ENCODE measurements around the gene NEDD9. TPM values are rescaled to one million over a fixed set of nuclear protein-coding genes. Genes with fewer than 3 reads are reported as not detected.

The NEDD9 gene
- polyA plus RNA-seq, 1 donor, result 12.9 TPM

DNA sequence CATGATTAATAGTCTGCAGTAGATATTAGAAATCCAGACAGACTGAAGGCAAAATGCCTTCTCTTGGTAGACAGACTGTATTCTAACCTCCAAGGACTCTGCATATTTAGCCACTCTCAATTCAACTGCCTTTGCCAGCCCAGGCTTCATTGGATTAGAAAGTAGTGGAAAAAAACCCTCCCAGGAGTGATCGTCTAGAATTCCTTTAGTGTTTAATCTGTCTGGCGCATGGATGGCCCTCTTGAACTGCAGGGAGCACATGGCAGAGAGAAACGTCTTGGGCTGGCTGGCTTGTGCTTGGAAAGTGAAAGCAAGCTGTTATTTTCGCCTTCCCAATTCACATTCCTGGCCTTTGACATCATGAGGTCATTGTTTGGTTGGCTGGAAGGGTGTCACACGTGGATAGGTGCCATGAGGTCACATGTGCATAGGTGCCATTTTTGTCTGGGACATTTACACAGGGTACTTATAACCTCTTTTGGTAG lies 30.9 kb upstream of the NEDD9 start:
- no CpG with 5 or more reads among the region's 5 CpGs for WGBS (ENCODE audit: insufficient coverage, low lambda C conversion rate)

DNA sequence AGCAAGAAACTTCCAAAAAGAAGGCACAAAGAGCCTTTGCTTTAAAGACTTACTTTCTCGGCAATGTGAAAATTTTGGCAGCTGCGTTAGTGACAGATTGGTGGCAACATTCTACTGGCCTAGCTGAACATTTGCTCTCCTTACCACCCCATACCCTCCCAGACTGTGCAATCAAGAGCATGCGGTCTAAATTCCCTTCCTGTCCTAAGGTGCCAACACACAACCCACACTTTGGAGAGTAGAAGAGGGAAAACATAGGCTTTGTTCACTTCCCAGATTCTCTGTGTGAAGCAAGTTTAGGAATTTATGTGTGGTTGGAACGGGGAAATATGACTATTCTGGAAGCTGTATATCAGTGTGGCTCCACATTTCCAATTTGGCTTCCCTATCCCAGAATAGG lies 29.8 kb upstream of the NEDD9 start:
- WGBS (ENCODE audit: insufficient coverage, low lambda C conversion rate), result 100% methylated on average over 1 of the region's 4 CpGs
- H3K27ac ChIP-seq (ENCODE audit: low read length), result no peak overlapping the region
- peaks cover 32% of the 10 kb centered on the region for H3K4me1 ChIP-seq (ENCODE audit: control insufficient read depth, insufficient read depth, low read length)
- no peaks in the 10 kb centered on the region for H3K36me3 ChIP-seq (ENCODE audit: control insufficient read depth, insufficient read depth, low read length)
- H3K4me3 ChIP-seq (ENCODE audit: low read length), result no peak overlapping the region
- DNase-seq, result no peak
- H3K9me3 ChIP-seq (ENCODE audit: control insufficient read depth, low read depth, low read length), result no peaks in the 10 kb centered on the region
- no peaks in the 10 kb centered on the region for H3K27me3 ChIP-seq (ENCODE audit: control insufficient read depth, insufficient read depth, low read length)

More for the DNA sequence above, 30.9 kb upstream of the NEDD9 start:
- DNase-seq, result peak; percentile 91 to 94
- Histone ChIP-seq H3K4me1 (ENCODE audit: control insufficient read depth, insufficient read depth, low read length) (peaks cover 30% of the 10 kb centered on the region), H3K36me3 (ENCODE audit: control insufficient read depth, insufficient read depth, low read length) (no peaks in the 10 kb centered on the region), H3K27ac (ENCODE audit: low read length) (peak overlapping the region; percentile 39), H3K9me3 (ENCODE audit: control insufficient read depth, low read depth, low read length) (no peaks in the 10 kb centered on the region), H3K4me3 (ENCODE audit: low read length) (no peak overlapping the region), H3K27me3 (ENCODE audit: control insufficient read depth, insufficient read depth, low read length) (no peaks in the 10 kb centered on the region)

DNA sequence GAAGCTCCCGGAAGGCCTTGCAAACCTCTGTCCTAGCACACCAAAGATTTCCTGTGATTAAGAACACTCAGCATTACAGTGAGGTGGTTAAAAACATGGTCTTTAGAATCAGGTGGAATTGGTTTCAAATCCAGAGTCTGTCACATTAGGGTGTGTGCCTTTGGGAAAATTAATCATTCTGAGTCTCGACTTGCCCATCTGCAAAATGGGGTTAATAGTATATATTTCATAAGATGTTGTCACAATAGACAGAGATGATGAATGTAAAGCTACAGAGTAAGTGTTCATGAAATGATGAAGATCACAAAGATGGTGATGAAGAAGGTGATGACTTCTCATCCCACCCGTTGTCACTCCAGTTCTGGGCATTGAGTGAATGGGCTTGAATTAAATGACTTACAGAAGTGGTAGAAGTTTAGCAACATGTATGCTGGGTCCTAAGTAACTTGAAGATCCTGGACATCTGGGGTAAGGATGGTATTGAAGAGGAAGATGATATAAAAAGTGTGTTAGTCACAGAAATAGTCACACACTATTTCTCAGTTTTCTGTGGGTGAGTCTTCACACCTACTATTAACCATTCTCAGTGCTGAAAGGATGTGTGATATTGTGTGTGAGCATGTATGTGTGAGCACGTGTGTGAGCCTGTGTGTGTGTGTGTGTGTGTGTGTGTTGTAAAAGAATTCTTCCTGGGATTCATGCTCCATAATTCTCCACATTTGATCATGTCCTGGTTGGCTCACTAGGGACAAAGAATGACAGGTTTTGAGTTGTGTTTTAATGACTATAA lies 28.0 kb upstream of the NEDD9 start:
- no peak for DNase-seq
- Histone ChIP-seq H3K4me1 (ENCODE audit: control insufficient read depth, insufficient read depth, low read length) (peaks cover 34% of the 10 kb centered on the region), H3K27ac (ENCODE audit: low read length) (peak overlapping the region; percentile 94), H3K27me3 (ENCODE audit: control insufficient read depth, insufficient read depth, low read length) (no peaks in the 10 kb centered on the region), H3K4me3 (ENCODE audit: low read length) (no peak overlapping the region), H3K36me3 (ENCODE audit: control insufficient read depth, insufficient read depth, low read length) (no peaks in the 10 kb centered on the region), H3K9me3 (ENCODE audit: control insufficient read depth, low read depth, low read length) (no peaks in the 10 kb centered on the region)
- 100% methylated on average over 2 of the region's 4 CpGs for WGBS (ENCODE audit: insufficient coverage, low lambda C conversion rate)

DNA sequence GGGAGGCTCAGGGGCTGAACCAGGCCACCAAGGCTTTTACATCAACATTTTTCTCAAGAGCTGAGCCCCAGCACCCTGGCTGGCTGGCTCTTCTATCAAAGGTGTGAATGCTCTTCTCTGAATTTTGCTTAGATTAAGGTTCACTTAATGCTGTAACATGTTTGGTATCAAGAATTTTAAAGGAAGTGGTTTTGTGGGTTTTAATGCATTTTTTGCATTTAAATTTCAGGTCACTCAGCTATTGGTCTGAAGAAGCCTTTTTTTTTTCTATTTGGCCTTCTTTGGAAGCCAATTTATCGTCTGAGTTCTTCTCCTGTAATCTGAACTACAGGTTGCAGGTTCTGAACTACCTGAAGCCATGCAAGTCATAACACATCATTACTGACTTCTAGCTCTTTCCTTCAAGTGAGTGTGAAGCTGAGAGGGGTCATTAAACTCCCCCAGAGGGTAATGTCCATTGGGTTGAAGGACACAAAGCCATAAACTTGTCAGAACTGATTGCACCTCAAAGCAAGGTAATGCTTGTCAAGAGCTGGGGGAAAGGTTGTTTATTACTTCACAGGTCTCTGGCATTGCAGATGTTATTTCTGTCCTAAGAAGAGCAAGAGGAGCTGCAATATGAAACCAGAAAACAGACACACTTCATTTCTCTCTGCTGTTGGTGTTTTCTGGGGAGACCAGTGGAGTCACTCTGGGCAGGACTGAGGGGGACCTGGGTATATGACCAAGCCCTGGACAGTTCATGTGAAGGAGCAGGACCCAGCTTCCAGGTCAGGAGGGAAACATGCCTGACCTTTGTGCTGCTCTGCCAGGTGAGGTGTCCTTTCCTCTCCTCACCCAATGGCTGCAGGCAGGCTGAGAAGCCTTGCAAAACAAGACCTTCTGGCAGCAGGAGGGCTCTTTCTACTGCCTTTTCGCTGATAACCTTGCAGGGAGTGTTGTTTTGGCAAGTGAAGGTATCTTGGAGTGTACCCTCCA lies 26.1 kb upstream of the NEDD9 start:
- H3K4me3 ChIP-seq (ENCODE audit: low read length), result peak overlapping the region; percentile 1
- peak overlapping the region; percentile 94 for H3K27ac ChIP-seq (ENCODE audit: low read length)
- peak; percentile 90 to 97 for DNase-seq
- no peaks in the 10 kb centered on the region for H3K27me3 ChIP-seq (ENCODE audit: control insufficient read depth, insufficient read depth, low read length)
- H3K4me1 ChIP-seq (ENCODE audit: control insufficient read depth, insufficient read depth, low read length), result peaks cover 34% of the 10 kb centered on the region
- H3K9me3 ChIP-seq (ENCODE audit: control insufficient read depth, low read depth, low read length), result no peaks in the 10 kb centered on the region
- no peaks in the 10 kb centered on the region for H3K36me3 ChIP-seq (ENCODE audit: control insufficient read depth, insufficient read depth, low read length)
- WGBS (ENCODE audit: insufficient coverage, low lambda C conversion rate), result 20% methylated on average over 1 of the region's 2 CpGs

DNA sequence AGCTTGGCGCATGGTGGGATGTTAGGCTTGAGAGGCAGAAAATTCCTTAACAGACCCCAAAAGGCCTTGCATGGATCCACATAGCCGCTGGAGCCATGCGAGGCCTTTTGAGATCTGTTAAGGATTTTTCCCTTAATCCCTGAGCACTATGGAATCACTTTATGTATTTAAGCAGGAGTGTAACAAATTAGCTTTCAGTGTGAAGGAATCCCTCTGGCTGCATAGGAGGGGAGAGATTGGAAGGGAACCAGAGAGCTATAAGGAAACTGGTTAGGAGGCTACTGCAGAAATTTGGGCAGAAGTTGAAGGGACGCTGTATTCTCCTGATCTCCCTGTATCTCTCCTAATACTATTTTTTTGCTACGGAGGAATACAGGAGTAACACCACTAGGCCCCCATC lies 23.1 kb upstream of the NEDD9 start:
- Histone ChIP-seq H3K4me1 (ENCODE audit: control insufficient read depth, insufficient read depth, low read length) (peaks cover 30% of the 10 kb centered on the region), H3K27me3 (ENCODE audit: control insufficient read depth, insufficient read depth, low read length) (no peaks in the 10 kb centered on the region), H3K27ac (ENCODE audit: low read length) (no peak overlapping the region), H3K4me3 (ENCODE audit: low read length) (no peak overlapping the region), H3K9me3 (ENCODE audit: control insufficient read depth, low read depth, low read length) (no peaks in the 10 kb centered on the region), H3K36me3 (ENCODE audit: control insufficient read depth, insufficient read depth, low read length) (no peaks in the 10 kb centered on the region)
- WGBS (ENCODE audit: insufficient coverage, low lambda C conversion rate), result no CpG with 5 or more reads among the region's 5 CpGs
- DNase-seq, result no peak

DNA sequence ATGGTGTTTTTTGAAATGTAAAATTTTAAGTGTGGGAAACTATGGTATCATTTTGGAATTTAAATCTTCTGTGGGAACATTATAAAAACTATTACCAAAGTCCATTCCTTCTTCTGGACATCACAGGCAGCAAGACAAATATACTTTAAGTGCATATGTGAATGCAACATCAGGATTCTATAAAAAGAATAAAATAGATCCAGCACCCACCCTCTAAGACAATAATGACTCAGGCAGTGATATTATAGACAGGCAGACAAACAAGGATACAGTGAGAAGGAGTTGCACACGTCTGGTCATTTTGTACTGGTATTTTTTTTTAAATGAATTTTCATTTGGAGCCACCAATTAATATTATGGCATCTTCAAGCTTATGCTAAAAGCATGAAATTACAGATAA lies 21.1 kb upstream of the NEDD9 start:
- Histone ChIP-seq H3K27me3 (ENCODE audit: control insufficient read depth, insufficient read depth, low read length) (no peaks in the 10 kb centered on the region), H3K36me3 (ENCODE audit: control insufficient read depth, insufficient read depth, low read length) (no peaks in the 10 kb centered on the region), H3K9me3 (ENCODE audit: control insufficient read depth, low read depth, low read length) (no peaks in the 10 kb centered on the region), H3K4me1 (ENCODE audit: control insufficient read depth, insufficient read depth, low read length) (peaks cover 16% of the 10 kb centered on the region), H3K4me3 (ENCODE audit: low read length) (no peak overlapping the region), H3K27ac (ENCODE audit: low read length) (no peak overlapping the region)
- no peak for DNase-seq
- no CpG with 5 or more reads among the region's 1 CpG for WGBS (ENCODE audit: insufficient coverage, low lambda C conversion rate)

DNA sequence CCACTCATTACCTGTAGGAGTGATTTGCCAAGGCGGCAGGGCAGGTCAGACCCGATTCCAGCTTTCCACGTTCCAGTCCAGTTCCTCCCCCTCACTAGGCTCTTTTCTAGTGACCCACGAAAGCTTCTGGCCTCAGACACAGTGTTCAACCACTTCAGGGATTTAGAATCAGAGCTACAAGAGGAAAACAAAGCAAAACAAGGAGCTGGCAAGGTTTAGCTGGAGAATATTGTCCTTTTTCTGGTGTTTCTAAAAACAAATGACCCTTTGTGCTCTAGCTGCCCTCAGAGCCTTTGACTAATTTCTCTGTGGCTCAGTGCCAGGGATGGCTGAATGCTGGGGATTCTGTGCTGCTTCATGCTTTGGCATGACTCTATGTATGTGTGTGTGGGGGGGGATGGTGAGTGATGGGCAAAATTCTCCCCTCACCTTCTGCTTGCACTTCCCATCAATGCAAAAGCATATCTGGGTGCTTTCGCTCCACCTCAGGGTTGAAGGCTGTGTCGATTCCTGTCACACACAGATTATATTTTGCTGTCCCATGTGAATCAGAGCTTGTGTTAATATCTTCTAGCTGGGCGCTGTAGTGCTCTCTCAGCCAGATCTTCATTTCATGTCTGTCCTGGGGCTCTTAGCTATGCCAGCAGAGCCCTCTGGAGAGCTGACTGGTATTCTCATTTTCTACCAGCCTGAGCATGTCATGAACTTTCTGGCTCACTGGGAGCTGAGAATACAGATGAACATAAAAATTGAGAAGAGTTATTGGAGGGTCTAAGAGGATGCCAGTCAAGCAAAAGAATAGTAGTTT lies 19.3 kb upstream of the NEDD9 start:
- Histone ChIP-seq H3K36me3 (ENCODE audit: control insufficient read depth, insufficient read depth, low read length) (no peaks in the 10 kb centered on the region), H3K4me3 (ENCODE audit: low read length) (no peak overlapping the region), H3K27me3 (ENCODE audit: control insufficient read depth, insufficient read depth, low read length) (no peaks in the 10 kb centered on the region), H3K9me3 (ENCODE audit: control insufficient read depth, low read depth, low read length) (no peaks in the 10 kb centered on the region), H3K27ac (ENCODE audit: low read length) (no peak overlapping the region), H3K4me1 (ENCODE audit: control insufficient read depth, insufficient read depth, low read length) (no peaks in the 10 kb centered on the region)
- WGBS (ENCODE audit: insufficient coverage, low lambda C conversion rate), result no CpG with 5 or more reads among the region's 7 CpGs
- DNase-seq, result no peak

DNA sequence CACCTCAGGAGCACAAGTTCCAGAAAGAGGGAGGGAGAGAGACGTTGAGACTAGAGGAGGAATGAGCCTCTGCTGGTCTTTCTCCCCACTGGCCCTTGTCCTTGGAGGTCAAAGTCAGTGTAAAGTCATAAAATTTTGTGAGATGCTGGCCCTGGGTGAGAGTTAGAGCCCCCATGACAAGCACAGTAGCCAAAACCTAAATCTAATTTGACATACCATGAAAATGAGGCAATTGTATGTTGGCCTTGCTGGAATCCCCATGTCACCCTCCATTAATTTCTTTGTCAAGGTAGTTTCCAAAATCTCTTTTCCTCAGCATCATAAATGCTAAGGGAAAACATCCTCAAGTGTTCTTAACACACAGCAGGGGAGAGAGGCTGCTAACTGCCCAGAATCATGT lies 17.6 kb upstream of the NEDD9 start:
- no peak overlapping the region for H3K27ac ChIP-seq (ENCODE audit: low read length)
- H3K4me3 ChIP-seq (ENCODE audit: low read length), result no peak overlapping the region
- no CpG with 5 or more reads among the region's 1 CpG for WGBS (ENCODE audit: insufficient coverage, low lambda C conversion rate)
- H3K36me3 ChIP-seq (ENCODE audit: control insufficient read depth, insufficient read depth, low read length), result no peaks in the 10 kb centered on the region
- H3K27me3 ChIP-seq (ENCODE audit: control insufficient read depth, insufficient read depth, low read length), result no peaks in the 10 kb centered on the region
- H3K4me1 ChIP-seq (ENCODE audit: control insufficient read depth, insufficient read depth, low read length), result no peaks in the 10 kb centered on the region
- DNase-seq, result no peak
- no peaks in the 10 kb centered on the region for H3K9me3 ChIP-seq (ENCODE audit: control insufficient read depth, low read depth, low read length)

DNA sequence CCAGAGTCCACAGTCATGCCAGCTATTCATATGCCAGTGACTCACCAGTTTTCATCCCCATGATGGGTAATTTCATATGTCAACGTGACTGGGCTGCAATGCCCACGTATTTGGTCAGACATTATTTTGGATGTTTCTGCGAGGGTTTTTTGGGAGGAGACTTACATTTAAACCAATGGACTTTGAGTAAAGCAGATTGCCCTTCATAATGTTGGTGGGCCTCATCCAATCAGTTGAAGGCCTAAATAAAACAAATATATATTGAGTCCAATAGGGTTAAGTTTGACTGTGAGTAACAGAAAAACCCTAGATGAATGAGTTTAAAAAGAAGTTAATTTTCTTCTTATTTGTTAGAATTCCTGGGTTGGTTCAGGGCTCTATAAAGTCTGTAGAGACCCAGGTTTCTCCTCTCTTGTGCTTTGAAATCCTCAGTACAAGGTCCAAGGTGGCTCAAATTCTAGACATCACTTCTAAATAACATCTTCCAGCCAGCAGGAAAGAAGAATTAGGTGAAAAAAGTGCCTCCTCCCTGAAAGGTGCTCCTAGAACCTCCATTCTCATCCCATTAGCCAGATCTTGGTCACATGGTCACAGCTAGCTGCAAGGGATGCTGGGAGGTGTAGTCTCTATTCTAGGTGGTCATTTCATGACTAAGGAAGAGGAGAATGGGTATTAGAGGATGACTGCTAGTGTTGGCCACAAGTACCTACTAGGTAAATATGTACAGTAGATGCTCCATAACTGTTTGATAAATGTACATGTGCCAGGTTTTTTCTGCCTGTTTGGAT lies 16.7 kb upstream of the NEDD9 start:
- H3K36me3 ChIP-seq (ENCODE audit: control insufficient read depth, insufficient read depth, low read length), result no peaks in the 10 kb centered on the region
- no peak for DNase-seq
- WGBS (ENCODE audit: insufficient coverage, low lambda C conversion rate), result no CpG with 5 or more reads among the region's 3 CpGs
- H3K27me3 ChIP-seq (ENCODE audit: control insufficient read depth, insufficient read depth, low read length), result no peaks in the 10 kb centered on the region
- H3K4me3 ChIP-seq (ENCODE audit: low read length), result no peak overlapping the region
- no peak overlapping the region for H3K27ac ChIP-seq (ENCODE audit: low read length)
- H3K4me1 ChIP-seq (ENCODE audit: control insufficient read depth, insufficient read depth, low read length), result no peaks in the 10 kb centered on the region
- no peaks in the 10 kb centered on the region for H3K9me3 ChIP-seq (ENCODE audit: control insufficient read depth, low read depth, low read length)
